CD4-positive, alpha-beta T cell (primary cell): ENCODE results near the gene ATP5PD. TPM values are rescaled to one million over a fixed set of nuclear protein-coding genes. Genes with fewer than 3 reads are reported as not detected.
A peak's percentile ranks its signal among the peaks of the same experiment; 100 is the strongest.

Experiments
- ATAC-seq: fragments of 200-7000 bp; cut with Tn5 transposase; one replicate; pipeline ENCODE4 v1.10.0; 2022; ENCODE audit warnings: mild to moderate bottlenecking; ENCODE audit not compliant: poor library complexity
- CTCF ChIA-PET: fragments of 350-600 bp; sonication (Branson Sonifier 250); formaldehyde crosslinking; loops from one replicate; lab custom pipeline; 2021; ENCODE audit warnings: antibody characterized with exemption, inconsistent platforms; lab: Charles Lee
- POLR2A ChIA-PET: fragments of 350-600 bp; sonication (Branson Sonifier 250); formaldehyde crosslinking; loops from one replicate; lab custom pipeline; 2021; ENCODE audit warnings: antibody characterized with exemption, inconsistent platforms; lab: Charles Lee
- DNase-seq, 14 experiments: peaks; one replicate each; pipeline ENCODE4 v3.0.0-alpha.2; 2013 to 2020; ENCODE audit warnings: mixed read lengths in 2 of 14
- H3K27ac ChIP-seq, 2 donors: one replicate each; pipeline versions ENCODE4 v1.5.1 to v1.7.0; 2013; ENCODE audit warnings: low read length in 2 of 2, low read depth in 1 of 2, mild to moderate bottlenecking in 1 of 2
- H3K27me3 ChIP-seq, 2 experiments: 1 replicate in 1 of 2; 2 replicates in 1 of 2; pipeline versions ENCODE4 v1.6.1 to v1.7.0; 2013; ENCODE audit warnings: low read length in 2 of 2, control low read depth in 1 of 2, mild to moderate bottlenecking in 1 of 2, moderate library complexity in 1 of 2; ENCODE audit not compliant: insufficient read depth in 2 of 2, control insufficient read depth in 1 of 2
- H3K36me3 ChIP-seq: one replicate; pipeline ENCODE4 v1.6.1; 2013; ENCODE audit warnings: low read length, control low read depth; ENCODE audit not compliant: insufficient read depth
- H3K4me1 ChIP-seq: one replicate; pipeline ENCODE4 v1.6.1; 2013; ENCODE audit warnings: low read length, control low read depth; ENCODE audit not compliant: insufficient read depth
- H3K4me3 ChIP-seq: one replicate; pipeline ENCODE4 v1.5.1; 2013; ENCODE audit warnings: mild to moderate bottlenecking, low read length, moderate library complexity
- H3K9me3 ChIP-seq, 2 experiments: 1 replicate in 1 of 2; 2 replicates in 1 of 2; pipeline versions ENCODE4 v1.6.1 to v1.7.0; 2013; ENCODE audit warnings: low read length in 2 of 2, mild to moderate bottlenecking in 2 of 2, control low read depth in 1 of 2, moderate library complexity in 1 of 2; ENCODE audit not compliant: control insufficient read depth in 1 of 2, insufficient read depth in 1 of 2
- H3K27ac Mint-ChIP-seq: one replicate; pipeline ENCODE4 v1.8.0; 2020; ENCODE audit warnings: mixed read lengths
- H3K27me3 Mint-ChIP-seq: one replicate; pipeline ENCODE4 v1.8.0; 2021; ENCODE audit warnings: mixed read lengths
- H3K36me3 Mint-ChIP-seq: one replicate; pipeline ENCODE4 v1.8.0; 2021; ENCODE audit warnings: low read depth, mixed read lengths
- H3K4me1 Mint-ChIP-seq: one replicate; pipeline ENCODE4 v1.8.0; 2021; ENCODE audit warnings: low read depth, mixed read lengths
- H3K4me3 Mint-ChIP-seq: one replicate; pipeline ENCODE4 v1.8.0; 2020; ENCODE audit warnings: mild to moderate bottlenecking, mixed read lengths
- H3K9me3 Mint-ChIP-seq: one replicate; pipeline ENCODE4 v1.8.0; 2020; ENCODE audit warnings: mixed read lengths
- intact Hi-C, 2 experiments: fragments of 100-400 bp; cut with DNase I in 1 of 2; cut with micrococcal nuclease in 1 of 2; formaldehyde crosslinking; loops; one replicate each; pipeline versions ENCODE4 v1.15.1 to v1.9.0; 2023 to 2025; cut with DNase I, micrococcal nuclease
- total RNA-seq, 174 experiments: library from RNA in 2 of 174; stranded (reverse) in 2 of 174; gene quantifications; one replicate each; pipeline ENCODE4 v1.2.3 and lab custom pipeline; 2021 to 2026
- TF ChIP-seq, protein P1 (sequence below): fragments of 200-600 bp; IDR thresholded peaks from one replicate; pipeline ENCODE4 v1.8.0; 2022; ENCODE audit warnings: antibody characterized with exemption, mild to moderate bottlenecking

The ATP5PD gene
- total RNA-seq, 2 experiments from 2014 or later, result 98.5 to 112 TPM

DNA sequence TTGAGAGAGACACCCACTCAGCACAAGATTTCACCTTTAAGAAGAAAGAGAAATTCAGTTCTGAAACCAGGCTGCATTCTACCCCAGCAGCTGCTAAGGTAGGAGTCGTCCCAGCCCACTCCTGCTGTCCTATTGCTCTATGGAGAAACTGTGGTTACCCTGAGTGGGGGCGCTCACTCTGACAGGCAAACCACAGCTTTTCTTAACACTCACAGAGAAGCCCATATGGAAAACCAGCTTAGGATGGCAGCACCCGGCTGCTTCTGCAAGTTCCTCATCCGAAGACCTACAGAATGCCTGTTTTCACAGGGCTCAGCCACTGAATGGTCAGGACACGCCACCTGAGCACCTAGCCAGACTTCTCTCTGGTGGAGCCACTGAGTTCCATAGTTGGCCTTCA, 7.5 kb downstream of the ATP5PD start:
- Mint-ChIP-seq H3K9me3 (no peaks in the 10 kb centered on the region), H3K27ac (peak overlapping the region; percentile 73), H3K36me3 (peaks cover 66% of the 10 kb centered on the region), H3K4me1 (peaks cover 36% of the 10 kb centered on the region), H3K27me3 (peaks cover 14% of the 10 kb centered on the region), H3K4me3 (no peak overlapping the region)
- intact Hi-C loops, result loop anchor here in 1 of 2 experiments (5.0 kb wide), 1 partner anchor 38 kb away; no protein-coding TSS in a partner anchor
- H3K4me3 ChIP-seq, result no peak overlapping the region
- ATAC-seq, result no peak
- peaks cover 33% of the 10 kb centered on the region for H3K4me1 ChIP-seq
- no peak overlapping the region for H3K27ac ChIP-seq
- TF ChIP-seq, protein P1, sequence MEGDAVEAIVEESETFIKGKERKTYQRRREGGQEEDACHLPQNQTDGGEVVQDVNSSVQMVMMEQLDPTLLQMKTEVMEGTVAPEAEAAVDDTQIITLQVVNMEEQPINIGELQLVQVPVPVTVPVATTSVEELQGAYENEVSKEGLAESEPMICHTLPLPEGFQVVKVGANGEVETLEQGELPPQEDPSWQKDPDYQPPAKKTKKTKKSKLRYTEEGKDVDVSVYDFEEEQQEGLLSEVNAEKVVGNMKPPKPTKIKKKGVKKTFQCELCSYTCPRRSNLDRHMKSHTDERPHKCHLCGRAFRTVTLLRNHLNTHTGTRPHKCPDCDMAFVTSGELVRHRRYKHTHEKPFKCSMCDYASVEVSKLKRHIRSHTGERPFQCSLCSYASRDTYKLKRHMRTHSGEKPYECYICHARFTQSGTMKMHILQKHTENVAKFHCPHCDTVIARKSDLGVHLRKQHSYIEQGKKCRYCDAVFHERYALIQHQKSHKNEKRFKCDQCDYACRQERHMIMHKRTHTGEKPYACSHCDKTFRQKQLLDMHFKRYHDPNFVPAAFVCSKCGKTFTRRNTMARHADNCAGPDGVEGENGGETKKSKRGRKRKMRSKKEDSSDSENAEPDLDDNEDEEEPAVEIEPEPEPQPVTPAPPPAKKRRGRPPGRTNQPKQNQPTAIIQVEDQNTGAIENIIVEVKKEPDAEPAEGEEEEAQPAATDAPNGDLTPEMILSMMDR, result no peak
- no peaks in the 10 kb centered on the region for H3K9me3 ChIP-seq
- no peaks in the 10 kb centered on the region for H3K27me3 ChIP-seq
- peaks cover 41% of the 10 kb centered on the region for H3K36me3 ChIP-seq
- ChIA-PET POLR2A (interaction anchor here (1.0 kb wide), 1 partner anchor 14 kb away, joined by 3 read pairs; no protein-coding TSS in a partner anchor), CTCF (interaction anchor here (1.6 kb wide), 1 partner anchor 8 kb away, joined by 5 read pairs; the partner anchor contains the start of genes ATP5PD and KCTD2)
- no peak for DNase-seq

GRCh38 chr17:75036643-75037268, 10.0 kb downstream of the ATP5PD start:
- peaks cover 57% of the 10 kb centered on the region for H3K4me1 Mint-ChIP-seq
- DNase-seq, result peak; percentile 87 to 98 (median 92)
- CTCF ChIA-PET, result interaction anchor here (0.7 to 3.7 kb wide), 5 partner anchors 18 to 234 kb away, joined by 3 to 21 read pairs (median 3); partner anchors contain the start of genes MIF4GD and MRPL58
- Histone ChIP-seq H3K27me3 (no peaks in the 10 kb centered on the region), H3K9me3 (no peaks in the 10 kb centered on the region), H3K27ac (peak overlapping the region; percentile 57 to 73), H3K4me3 (peak overlapping the region; percentile 27), H3K4me1 (peaks cover 56% of the 10 kb centered on the region), H3K36me3 (peaks cover 33% of the 10 kb centered on the region)
- H3K4me3 Mint-ChIP-seq, result peak overlapping the region; percentile 89
- ATAC-seq, result peak; percentile 79
- H3K36me3 Mint-ChIP-seq, result peaks cover 74% of the 10 kb centered on the region
- peaks cover 27% of the 10 kb centered on the region for H3K27me3 Mint-ChIP-seq
- POLR2A ChIA-PET, result interaction anchor here (0.6 to 4.0 kb wide), 19 partner anchors 11 to 743 kb away, joined by 3 to 71 read pairs (median 4); partner anchors contain the start of genes ARMC7, ATP5PD, FDXR and HID1
- TF ChIP-seq, protein P1, result no peak
- no peaks in the 10 kb centered on the region for H3K9me3 Mint-ChIP-seq
- intact Hi-C loops, result loop anchor here (1.0 to 5.0 kb wide), 3 partner anchors 10 to 41 kb away; partner anchors contain the start of genes ATP5PD (in 1 of the 2) and KCTD2 (in 1 of the 2)
- H3K27ac Mint-ChIP-seq, result peak overlapping the region; percentile 98

- H3K27me3 ChIP-seq, result no peaks in the 10 kb centered on the region
- Mint-ChIP-seq H3K36me3 (peaks cover 51% of the 10 kb centered on the region), H3K27ac (peak overlapping the region; percentile 98), H3K4me3 (peak overlapping the region; percentile 92), H3K4me1 (peaks cover 65% of the 10 kb centered on the region), H3K27me3 (peaks cover 27% of the 10 kb centered on the region), H3K9me3 (peaks cover 3% of the 10 kb centered on the region)
- ChIA-PET POLR2A (interaction anchor here (0.6 to 4.0 kb wide), 21 partner anchors 10 to 1701 kb away, joined by 3 to 71 read pairs (median 4); partner anchors contain the start of genes ATP5PD, CDR2L, FDXR and HID1), CTCF (interaction anchor here (0.9 to 3.7 kb wide), 3 partner anchors 12 to 86 kb away, joined by 3 to 21 read pairs (median 4); partner anchors contain the start of genes ATP5PD and MRPL58)
- peak overlapping the region; percentile 26 to 46 for H3K27ac ChIP-seq
- intact Hi-C loops, result loop anchor here in 1 of 2 experiments (2.0 kb wide), 1 partner anchor 22 kb away; the partner anchor contains the start of gene MRPL58
- ATAC-seq, result peak; percentile 12
- peak; percentile 55 to 88 (median 76) for DNase-seq
- H3K9me3 ChIP-seq, result no peaks in the 10 kb centered on the region
- H3K4me3 ChIP-seq, result peak overlapping the region; percentile 73
- H3K4me1 ChIP-seq, result peaks cover 56% of the 10 kb centered on the region
- TF ChIP-seq, protein P1, result no peak
- peaks cover 12% of the 10 kb centered on the region for H3K36me3 ChIP-seq
Observed at GRCh38 chr17:75034236-75034908, 12.4 kb downstream of the ATP5PD start.
